Measurements from ENCODE around the gene LRCH3.

LRCH3 gene

GRCh38 chr3:197791113-197791891, at the start of gene LRCH3:
LRCH3 (plus strand) TSS chr3:197791254; CDS start chr3:197791279, 25 bp downstream.
- H3K4me1 Mint-ChIP-seq (ENCODE audit: low read depth), result peaks cover 29% of the 10 kb centered on the region
- peaks cover 14% of the 10 kb centered on the region for H3K36me3 Mint-ChIP-seq (ENCODE audit: low read depth)
- peak; percentile 85 for DNase-seq (ENCODE audit: low spot score)
- no peaks in the 10 kb centered on the region for H3K9me3 Mint-ChIP-seq
- peak within 1 kb of the TSS; percentile 98 for H3K4me3 Mint-ChIP-seq
- H3K27me3 Mint-ChIP-seq (ENCODE audit: low read depth), result no peaks in the 10 kb centered on the region
- peak within 1 kb of the TSS; percentile 99 for H3K27ac Mint-ChIP-seq

DNA sequence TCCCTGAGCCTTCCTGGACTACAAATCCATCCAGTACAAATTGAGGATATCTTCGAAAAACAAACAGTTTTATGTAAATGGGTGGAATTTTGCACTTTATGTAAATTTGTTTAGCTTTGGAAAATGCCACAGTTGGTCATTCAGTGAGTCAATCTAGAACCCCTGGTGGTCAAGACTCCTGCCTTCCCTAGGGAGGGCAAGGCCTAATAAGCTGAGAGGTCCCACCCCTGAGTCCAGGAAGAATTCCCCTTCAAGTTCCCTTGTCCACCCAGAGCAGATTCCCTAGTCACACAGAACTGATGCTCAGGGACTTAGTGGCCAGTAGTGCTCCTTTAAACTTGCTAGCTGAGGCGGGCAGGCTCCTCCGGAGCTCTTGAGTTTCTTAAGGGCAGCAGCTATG, 48.3 kb upstream of the LRCH3 start:
- H3K27me3 Mint-ChIP-seq (ENCODE audit: low read depth), result no peaks in the 10 kb centered on the region
- H3K4me1 Mint-ChIP-seq (ENCODE audit: low read depth), result no peaks in the 10 kb centered on the region
- peaks cover 4% of the 10 kb centered on the region for H3K9me3 Mint-ChIP-seq
- H3K36me3 Mint-ChIP-seq (ENCODE audit: low read depth), result no peaks in the 10 kb centered on the region
- no peak overlapping the region for H3K27ac Mint-ChIP-seq
- no peak for DNase-seq (ENCODE audit: low spot score)
- H3K4me3 Mint-ChIP-seq, result no peak overlapping the region

GRCh38 chr3:197746209-197746608, 44.8 kb upstream of the LRCH3 start:
- no peaks in the 10 kb centered on the region for H3K27me3 Mint-ChIP-seq (ENCODE audit: low read depth)
- H3K27ac Mint-ChIP-seq, result no peak overlapping the region
- peaks cover 10% of the 10 kb centered on the region for H3K4me1 Mint-ChIP-seq (ENCODE audit: low read depth)
- peaks cover 4% of the 10 kb centered on the region for H3K9me3 Mint-ChIP-seq
- DNase-seq (ENCODE audit: low spot score), result no peak
- no peaks in the 10 kb centered on the region for H3K36me3 Mint-ChIP-seq (ENCODE audit: low read depth)
- no peak overlapping the region for H3K4me3 Mint-ChIP-seq

- no peak for DNase-seq (ENCODE audit: low spot score)
- Mint-ChIP-seq H3K9me3 (peaks cover 4% of the 10 kb centered on the region), H3K27me3 (ENCODE audit: low read depth) (no peaks in the 10 kb centered on the region), H3K4me3 (no peak overlapping the region), H3K4me1 (ENCODE audit: low read depth) (peaks cover 12% of the 10 kb centered on the region), H3K27ac (no peak overlapping the region), H3K36me3 (ENCODE audit: low read depth) (no peaks in the 10 kb centered on the region)
Measured at GRCh38 chr3:197746801-197747237, 44.2 kb upstream of the LRCH3 start.

DNA sequence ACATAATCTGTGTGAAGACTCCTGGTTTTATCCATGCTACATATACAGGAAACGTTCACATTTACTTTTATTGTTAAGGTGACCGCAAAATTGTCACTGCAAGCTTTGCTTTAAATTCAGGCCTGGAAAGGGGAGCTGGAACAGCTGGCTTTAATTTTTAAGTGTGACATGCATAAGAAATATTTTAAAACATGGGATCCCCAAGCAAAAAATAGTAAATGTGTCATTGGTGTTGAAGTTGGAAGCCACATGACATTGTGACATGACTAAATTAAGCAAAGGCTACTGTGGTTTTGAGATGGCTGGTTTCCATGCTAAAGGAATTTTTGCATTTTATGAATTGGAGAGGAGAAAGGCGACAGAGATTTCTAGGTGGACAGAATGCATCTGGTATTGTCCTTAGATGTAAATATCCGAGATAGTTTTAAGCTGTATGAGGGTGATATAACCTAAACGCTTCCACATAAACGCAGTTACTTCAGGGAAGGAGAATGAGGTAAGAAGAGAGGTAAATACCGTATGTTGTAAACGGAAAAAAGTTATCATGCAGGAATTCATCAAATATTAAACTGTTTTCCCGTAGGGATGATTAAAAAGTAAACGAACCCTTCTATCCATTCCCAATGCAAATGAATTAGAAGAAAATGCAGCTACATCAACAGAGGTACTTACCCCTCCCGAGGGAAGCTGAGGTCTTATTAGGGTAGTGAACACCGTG, 42.3 kb upstream of the LRCH3 start:
- Mint-ChIP-seq H3K27me3 (ENCODE audit: low read depth) (no peaks in the 10 kb centered on the region), H3K4me3 (peak overlapping the region; percentile 94), H3K4me1 (ENCODE audit: low read depth) (peaks cover 26% of the 10 kb centered on the region), H3K36me3 (ENCODE audit: low read depth) (no peaks in the 10 kb centered on the region), H3K9me3 (peaks cover 4% of the 10 kb centered on the region), H3K27ac (peak overlapping the region; percentile 91)
- DNase-seq (ENCODE audit: low spot score), result no peak

DNA sequence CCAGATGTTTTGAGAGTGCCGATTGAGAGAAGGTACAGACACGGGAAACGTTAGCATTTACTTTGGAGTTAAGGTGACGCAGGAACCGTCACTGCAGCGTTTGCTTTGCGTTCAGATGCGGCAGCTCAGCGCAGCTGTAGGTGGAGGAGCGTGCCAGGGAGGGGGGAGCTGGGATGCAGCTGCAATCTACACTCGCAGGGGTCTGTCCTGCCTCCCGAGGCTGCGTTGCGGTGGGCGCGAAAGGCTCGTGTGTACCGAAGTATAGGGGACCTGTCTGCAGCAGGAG, 41.8 kb upstream of the LRCH3 start:
- H3K4me3 Mint-ChIP-seq, result peak overlapping the region; percentile 94
- H3K27me3 Mint-ChIP-seq (ENCODE audit: low read depth), result no peaks in the 10 kb centered on the region
- no peaks in the 10 kb centered on the region for H3K36me3 Mint-ChIP-seq (ENCODE audit: low read depth)
- H3K27ac Mint-ChIP-seq, result peak overlapping the region; percentile 91
- peaks cover 27% of the 10 kb centered on the region for H3K4me1 Mint-ChIP-seq (ENCODE audit: low read depth)
- peaks cover 4% of the 10 kb centered on the region for H3K9me3 Mint-ChIP-seq
- no peak for DNase-seq (ENCODE audit: low spot score)

GRCh38 chr3:197749601-197750395, 41.3 kb upstream of the LRCH3 start, which contains the start of gene FYTTD1:
FYTTD1 (plus strand) TSS chr3:197749883; CDS start chr3:197749972, 89 bp downstream.
- no peaks in the 10 kb centered on the region for H3K9me3 Mint-ChIP-seq
- H3K4me3 Mint-ChIP-seq, result peak within 1 kb of the TSS; percentile 94
- peak; percentile 90 for DNase-seq (ENCODE audit: low spot score)
- peaks cover 27% of the 10 kb centered on the region for H3K4me1 Mint-ChIP-seq (ENCODE audit: low read depth)
- H3K36me3 Mint-ChIP-seq (ENCODE audit: low read depth), result no peaks in the 10 kb centered on the region
- H3K27ac Mint-ChIP-seq, result peak within 1 kb of the TSS; percentile 91
- H3K27me3 Mint-ChIP-seq (ENCODE audit: low read depth), result no peaks in the 10 kb centered on the region

- no peaks in the 10 kb centered on the region for H3K27me3 Mint-ChIP-seq (ENCODE audit: low read depth)
- H3K4me1 Mint-ChIP-seq (ENCODE audit: low read depth), result peaks cover 30% of the 10 kb centered on the region
- peak; percentile 64 for DNase-seq (ENCODE audit: low spot score)
- H3K36me3 Mint-ChIP-seq (ENCODE audit: low read depth), result no peaks in the 10 kb centered on the region
- peak overlapping the region; percentile 82 for H3K27ac Mint-ChIP-seq
- H3K4me3 Mint-ChIP-seq, result peak overlapping the region; percentile 90
- H3K9me3 Mint-ChIP-seq, result no peaks in the 10 kb centered on the region
Measured at GRCh38 chr3:197750396-197750831, 40.6 kb upstream of the LRCH3 start.

DNA sequence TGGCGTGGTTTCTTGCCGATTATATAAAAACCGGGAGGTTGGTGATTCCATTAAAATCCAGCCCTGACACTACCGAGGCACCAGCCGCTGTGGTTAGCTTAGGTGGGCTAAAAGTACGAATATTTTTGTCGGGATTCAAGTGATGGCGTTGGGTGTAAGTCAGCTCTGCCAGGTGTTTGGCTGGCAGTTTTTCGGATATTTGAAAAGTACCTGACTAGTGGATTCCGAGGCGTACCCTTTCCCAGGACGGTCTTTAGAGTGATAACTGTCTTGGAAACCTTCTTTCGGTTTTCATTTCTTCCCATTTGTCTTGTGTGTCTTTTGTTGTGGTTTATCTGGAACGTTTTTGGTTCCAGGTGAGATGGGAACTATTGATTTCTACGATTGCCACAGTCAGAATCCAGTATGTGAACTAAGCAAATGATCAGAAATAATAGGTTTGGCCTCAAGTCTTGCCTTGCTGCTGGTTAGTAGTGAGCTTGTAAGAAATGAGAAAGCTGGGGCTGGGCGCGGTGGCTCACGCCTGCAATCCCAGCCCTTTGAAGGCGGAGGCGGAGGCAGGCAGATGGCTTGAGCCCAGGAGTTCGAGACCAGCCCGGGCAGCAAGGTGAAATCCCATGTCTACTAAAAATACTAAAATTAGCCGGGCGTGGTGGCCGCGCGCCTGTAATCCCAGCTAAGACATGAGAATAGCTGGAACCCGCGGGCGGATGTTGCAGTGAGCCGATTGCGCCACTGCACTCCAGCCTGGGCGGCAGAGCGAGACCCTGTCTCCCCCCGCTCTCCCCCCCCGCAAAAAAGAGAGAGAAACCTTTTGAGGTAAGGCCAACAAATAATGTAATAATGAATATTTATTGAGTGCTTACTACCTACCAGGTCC, 40.0 kb upstream of the LRCH3 start:
- Mint-ChIP-seq H3K27me3 (ENCODE audit: low read depth) (no peaks in the 10 kb centered on the region), H3K4me1 (ENCODE audit: low read depth) (peaks cover 32% of the 10 kb centered on the region), H3K4me3 (peak overlapping the region; percentile 90)

DNA sequence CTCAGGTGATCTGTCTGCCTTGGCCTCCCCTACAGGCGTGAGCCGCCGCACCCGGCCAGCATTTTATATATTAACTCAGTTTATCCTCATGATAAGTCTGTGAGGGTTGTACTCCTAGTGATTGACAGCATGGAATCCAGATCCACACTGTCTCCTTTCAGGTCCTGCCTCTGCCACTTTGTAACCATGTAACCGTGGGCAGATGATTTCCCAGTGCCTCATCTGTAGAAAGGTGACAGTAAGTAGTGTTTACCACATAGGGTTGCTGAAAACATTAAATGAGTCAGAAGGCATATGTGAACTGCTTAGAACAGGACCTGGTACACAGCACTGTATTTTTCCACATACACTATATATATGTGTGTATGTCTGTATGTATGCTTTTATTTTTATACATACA, 38.9 kb upstream of the LRCH3 start:
- Mint-ChIP-seq H3K27me3 (ENCODE audit: low read depth) (no peaks in the 10 kb centered on the region), H3K27ac (no peak overlapping the region), H3K4me3 (peak overlapping the region; percentile 86), H3K36me3 (ENCODE audit: low read depth) (no peaks in the 10 kb centered on the region), H3K9me3 (no peaks in the 10 kb centered on the region), H3K4me1 (ENCODE audit: low read depth) (peaks cover 35% of the 10 kb centered on the region)
- peak; percentile 65 for DNase-seq (ENCODE audit: low spot score)

More for the DNA sequence above, 40.0 kb upstream of the LRCH3 start:
- Mint-ChIP-seq H3K36me3 (ENCODE audit: low read depth) (no peaks in the 10 kb centered on the region), H3K9me3 (no peaks in the 10 kb centered on the region), H3K27ac (peak overlapping the region; percentile 82)
- peak; percentile 23 for DNase-seq (ENCODE audit: low spot score)

DNA sequence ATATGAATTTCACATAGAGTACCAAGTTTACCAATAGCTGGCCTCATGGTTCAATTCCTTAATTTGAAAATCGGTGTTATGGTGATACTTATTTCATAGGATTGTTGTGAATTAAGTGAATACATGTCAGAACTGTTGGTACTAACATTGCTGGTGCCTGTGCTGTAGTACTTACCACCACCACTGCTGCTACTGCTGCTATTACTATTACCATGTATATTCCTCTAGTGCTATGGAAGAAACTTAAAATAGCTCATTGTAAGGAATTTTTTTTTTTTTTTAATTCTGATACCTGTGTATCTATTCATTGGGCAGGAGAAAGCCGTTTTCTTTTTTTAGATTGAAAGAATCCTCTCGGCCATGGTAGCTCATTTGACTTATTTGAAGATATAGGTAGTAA, 37.8 kb upstream of the LRCH3 start:
- DNase-seq (ENCODE audit: low spot score), result no peak
- H3K27me3 Mint-ChIP-seq (ENCODE audit: low read depth), result no peaks in the 10 kb centered on the region
- H3K4me1 Mint-ChIP-seq (ENCODE audit: low read depth), result peaks cover 35% of the 10 kb centered on the region
- no peak overlapping the region for H3K27ac Mint-ChIP-seq
- no peaks in the 10 kb centered on the region for H3K9me3 Mint-ChIP-seq
- peak overlapping the region; percentile 56 for H3K4me3 Mint-ChIP-seq
- H3K36me3 Mint-ChIP-seq (ENCODE audit: low read depth), result no peaks in the 10 kb centered on the region

- H3K4me3 Mint-ChIP-seq, result no peak overlapping the region
- no peaks in the 10 kb centered on the region for H3K36me3 Mint-ChIP-seq (ENCODE audit: low read depth)
- H3K27me3 Mint-ChIP-seq (ENCODE audit: low read depth), result no peaks in the 10 kb centered on the region
- DNase-seq (ENCODE audit: low spot score), result no peak
- H3K4me1 Mint-ChIP-seq (ENCODE audit: low read depth), result peaks cover 24% of the 10 kb centered on the region
- no peak overlapping the region for H3K27ac Mint-ChIP-seq
- no peaks in the 10 kb centered on the region for H3K9me3 Mint-ChIP-seq
Measured at GRCh38 chr3:197756704-197757103, 34.4 kb upstream of the LRCH3 start.

GRCh38 chr3:197758512-197758911, 32.5 kb upstream of the LRCH3 start:
- Mint-ChIP-seq H3K9me3 (no peaks in the 10 kb centered on the region), H3K27me3 (ENCODE audit: low read depth) (no peaks in the 10 kb centered on the region), H3K27ac (no peak overlapping the region), H3K36me3 (ENCODE audit: low read depth) (no peaks in the 10 kb centered on the region), H3K4me3 (no peak overlapping the region), H3K4me1 (ENCODE audit: low read depth) (peaks cover 9% of the 10 kb centered on the region)
- DNase-seq (ENCODE audit: low spot score), result no peak

All from T-helper 2 cell treated with Interferon-gamma antibody and Interleukin-4, amounts not matched to agents 5 μg/mL and 100 μg/mL, for 36 hours (primary cell).